GM19452 (cell line): ENCODE data around the gene ASIC4.

ENCODE experiments used
- ATAC-seq: cut with Tn5 transposase; IDR thresholded peaks from one replicate; pipeline ENCODE4 v1.9.1; 2021; ENCODE audit not compliant: unreplicated experiment

ASIC4 gene

GRCh38 chr2:219533930-219534661, 19.8 kb downstream of the ASIC4 start:
- no peak for ATAC-seq

DNA sequence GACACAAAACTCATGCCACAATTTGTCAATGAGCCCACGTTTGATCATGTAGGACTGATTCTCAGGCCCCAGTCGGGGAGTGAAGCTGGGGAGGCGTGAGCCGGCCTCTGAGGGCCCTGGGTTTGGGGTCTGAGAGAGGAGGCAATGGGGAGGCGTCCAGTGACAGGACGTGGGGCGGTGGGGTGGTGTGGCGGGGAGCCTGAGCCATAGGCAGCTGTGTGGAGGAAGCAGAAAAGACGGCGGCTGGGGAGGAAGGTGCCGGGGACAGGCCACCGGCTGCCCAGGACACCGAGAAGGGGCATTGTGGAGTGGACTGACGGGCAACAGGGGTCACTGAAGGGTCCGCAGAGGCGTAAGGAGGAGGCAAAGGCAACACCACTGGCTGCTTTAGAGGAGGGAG, 22.1 kb downstream of the ASIC4 start:
- ATAC-seq = no peak

DNA sequence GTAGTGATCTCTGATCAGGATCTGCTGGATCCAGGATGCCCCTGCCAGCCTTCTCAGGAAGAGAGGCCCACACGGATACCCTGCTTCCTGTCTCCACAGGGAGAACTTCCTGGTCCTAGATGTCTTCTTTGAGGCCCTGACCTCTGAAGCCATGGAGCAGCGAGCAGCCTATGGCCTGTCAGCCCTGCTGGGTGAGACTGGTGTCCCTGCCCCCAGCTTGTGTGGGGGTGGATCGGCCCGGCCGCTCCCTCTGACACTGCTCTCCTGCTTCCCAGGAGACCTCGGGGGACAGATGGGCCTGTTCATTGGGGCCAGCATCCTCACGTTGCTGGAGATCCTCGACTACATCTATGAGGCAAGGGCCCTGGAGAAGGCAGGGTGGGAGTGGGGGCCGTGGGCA, 22.7 kb downstream of the ASIC4 start:
- no peak for ATAC-seq

GRCh38 chr2:219537657-219538488, 23.6 kb downstream of the ASIC4 start:
- ATAC-seq = no peak

DNA sequence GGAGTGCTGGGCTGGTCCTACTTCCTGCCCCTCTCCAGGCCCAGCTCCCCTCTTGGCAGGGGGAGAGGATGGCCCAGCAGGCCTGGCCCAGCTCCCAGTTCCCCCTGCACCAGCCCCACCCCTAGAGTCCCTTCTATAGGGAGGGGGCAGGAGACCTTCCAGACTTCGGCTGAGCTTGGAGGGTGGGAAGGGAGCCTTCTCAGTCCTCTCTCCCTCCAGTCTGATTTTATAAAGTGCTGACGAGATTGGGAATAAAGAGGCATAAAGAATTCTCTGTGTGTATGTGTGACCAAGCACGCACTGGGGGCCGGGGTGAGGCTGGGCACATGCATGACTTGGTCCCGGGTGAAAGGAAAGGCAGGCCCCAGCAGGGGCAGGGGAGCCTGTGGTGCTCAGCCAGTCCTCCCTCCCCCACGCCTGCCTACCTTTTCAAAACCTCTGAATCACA, 24.2 kb downstream of the ASIC4 start:
- ATAC-seq = no peak

- no peak for ATAC-seq
Measured at GRCh38 chr2:219538956-219539788, 24.9 kb downstream of the ASIC4 start.

- no peak for ATAC-seq
Measured at GRCh38 chr2:219539926-219540678, 25.8 kb downstream of the ASIC4 start.

DNA sequence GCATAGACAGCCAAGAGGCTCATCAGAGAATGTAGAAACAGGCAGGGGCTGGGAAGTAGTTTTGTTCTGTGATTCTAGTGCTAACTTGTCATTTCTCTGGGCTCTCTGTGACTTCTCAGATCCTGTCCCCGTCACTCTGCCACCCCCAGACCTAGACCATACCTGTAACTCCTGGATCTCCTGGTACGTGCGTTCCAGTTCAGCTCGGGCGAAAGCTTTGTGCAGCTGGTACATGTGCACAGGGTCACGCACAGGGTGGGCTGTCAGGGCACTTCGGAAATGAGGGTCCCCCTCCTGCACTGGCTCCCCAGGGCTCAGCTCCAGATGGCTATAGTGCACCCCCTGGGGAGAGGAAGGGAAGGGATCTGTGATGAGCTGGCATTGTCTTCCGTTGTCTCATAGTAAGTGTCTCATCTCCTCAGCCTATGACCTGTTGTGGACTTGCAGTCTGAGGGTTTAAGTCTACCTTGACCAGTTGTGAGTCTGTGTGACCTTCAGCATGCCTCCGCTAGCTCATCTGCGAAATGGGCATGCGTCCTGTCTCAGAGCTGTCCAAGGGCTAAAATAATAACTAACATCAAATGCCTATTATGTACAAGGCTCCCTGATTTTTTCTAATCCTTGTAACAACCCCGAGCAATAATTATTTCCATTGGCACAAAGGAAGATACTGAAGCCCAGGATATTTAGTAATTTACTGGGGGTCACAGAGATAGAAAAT, 26.7 kb downstream of the ASIC4 start:
- ATAC-seq = no peak

DNA sequence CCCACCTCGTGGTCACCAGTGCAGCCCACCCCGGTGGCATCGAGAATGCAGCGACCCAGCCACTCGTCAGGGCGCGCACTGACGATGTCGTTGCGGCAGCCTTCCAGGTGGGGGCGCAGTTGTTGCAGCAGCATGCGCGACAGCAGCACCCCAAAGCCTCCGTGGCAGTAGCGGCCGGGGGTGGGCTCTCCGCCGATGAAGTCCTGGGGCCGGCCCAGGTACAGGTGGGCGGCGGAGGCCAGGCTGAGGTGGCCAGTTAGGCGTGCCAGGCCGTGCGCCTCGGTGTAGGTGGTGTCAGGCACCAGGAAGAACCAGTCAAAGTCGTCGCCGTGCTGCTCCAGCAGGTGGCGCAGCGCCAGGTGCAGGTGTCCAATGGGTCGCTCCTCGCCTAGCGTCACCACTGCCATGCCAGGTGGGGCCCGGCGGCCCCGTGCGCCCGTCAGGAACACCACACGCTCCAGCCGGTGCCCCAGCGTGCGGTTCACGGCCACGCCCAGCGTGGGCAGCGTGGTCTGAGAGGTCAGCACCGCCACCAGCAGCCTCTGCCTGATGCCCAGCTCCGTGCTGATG, 27.4 kb downstream of the ASIC4 start:
- peak; percentile 44 for ATAC-seq

DNA sequence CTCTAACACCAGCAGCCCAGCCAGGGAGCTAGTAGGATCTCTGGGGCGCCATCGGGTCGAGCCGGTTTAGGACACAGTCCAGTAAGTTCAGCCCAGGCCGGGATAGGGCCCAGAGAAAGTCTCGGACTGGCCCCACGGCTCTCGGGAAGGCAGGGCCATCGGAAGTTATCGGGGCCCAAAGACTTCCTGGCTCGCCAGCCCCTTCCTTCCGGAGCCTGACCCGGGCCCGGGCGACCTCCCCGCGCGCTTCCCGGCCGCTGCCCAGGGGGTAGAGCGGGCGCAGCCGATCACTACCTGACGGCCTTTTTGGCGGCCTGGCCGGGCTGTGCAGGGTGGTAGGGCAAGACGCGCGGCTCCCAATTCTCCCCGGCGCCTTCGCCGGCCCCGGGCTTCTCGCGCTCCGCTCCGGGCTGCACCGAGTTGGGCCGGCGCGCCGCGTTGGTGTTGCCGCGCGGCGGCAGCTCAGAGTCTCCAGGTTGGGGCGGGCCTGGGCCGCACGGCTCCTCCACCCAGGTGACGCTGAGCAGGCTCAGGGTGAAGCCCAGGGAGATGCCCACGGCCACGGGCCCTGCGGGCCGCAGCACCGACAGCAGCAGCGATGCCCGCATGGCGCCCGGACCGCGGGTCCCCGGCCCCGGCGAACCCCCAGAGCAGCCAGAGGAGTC, 28.8 kb downstream of the ASIC4 start:
- peak; percentile 41 for ATAC-seq

- peak; percentile 76 for ATAC-seq
Measured at GRCh38 chr2:219543596-219544358, 29.5 kb downstream of the ASIC4 start, which contains the start of the genes CHPF and TMEM198. TSS of gene CHPF (minus strand) at chr2:219543809. CDS start at chr2:219543538, 271 bp downstream. TSS of gene TMEM198 (plus strand) at chr2:219544028. CDS start at chr2:219544728, 700 bp downstream.

- no peak for ATAC-seq
Measured at GRCh38 chr2:219544567-219544966, 30.3 kb downstream of the ASIC4 start.

DNA sequence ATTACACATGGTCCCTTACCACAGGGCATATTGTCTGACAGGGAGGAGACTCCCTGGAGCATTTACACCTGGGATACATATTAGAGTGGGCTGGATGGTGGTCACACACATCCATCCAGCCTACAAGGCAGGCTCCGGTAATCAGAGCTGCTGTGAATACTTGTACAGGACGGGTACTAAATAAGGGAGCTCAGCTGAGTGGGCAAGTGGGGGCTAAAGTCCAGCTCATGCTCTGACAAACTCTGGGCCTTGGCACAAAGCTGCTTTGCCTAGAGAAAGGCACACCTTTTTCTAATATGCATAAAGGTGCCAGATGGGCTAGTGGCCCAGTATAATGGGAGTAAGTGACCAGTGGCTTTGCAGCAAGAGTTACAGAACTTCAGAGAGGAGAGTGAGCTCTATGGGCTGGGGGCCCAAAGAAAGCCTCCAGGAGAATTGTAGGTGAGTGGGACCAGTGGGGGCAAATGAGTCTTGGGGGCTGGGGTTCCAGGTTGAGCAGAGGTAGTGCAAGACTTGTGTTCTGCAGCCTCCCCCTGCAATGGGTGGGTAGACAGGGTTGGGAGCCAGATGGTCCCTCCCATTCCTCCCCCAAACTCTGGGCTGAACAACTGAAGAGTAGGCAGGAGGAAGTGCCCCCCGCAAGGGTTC, 31.1 kb downstream of the ASIC4 start:
- ATAC-seq = no peak

GRCh38 chr2:219545943-219546352, 31.7 kb downstream of the ASIC4 start:
- no peak for ATAC-seq

DNA sequence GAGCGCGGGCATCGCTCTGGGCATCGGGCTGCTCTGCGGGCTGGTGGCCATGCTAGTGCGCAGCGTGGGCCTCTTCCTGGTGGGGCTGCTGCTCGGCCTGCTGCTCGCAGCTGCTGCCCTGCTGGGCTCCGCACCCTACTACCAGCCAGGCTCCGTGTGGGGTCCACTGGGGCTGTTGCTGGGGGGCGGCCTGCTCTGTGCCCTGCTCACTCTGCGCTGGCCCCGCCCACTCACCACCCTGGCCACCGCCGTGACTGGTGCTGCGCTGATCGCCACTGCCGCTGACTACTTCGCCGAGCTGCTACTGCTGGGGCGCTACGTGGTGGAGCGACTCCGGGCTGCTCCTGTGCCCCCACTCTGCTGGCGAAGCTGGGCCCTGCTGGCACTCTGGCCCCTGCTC, 33.3 kb downstream of the ASIC4 start:
- no peak for ATAC-seq

- ATAC-seq = no peak
Measured at GRCh38 chr2:219548990-219549389, 34.7 kb downstream of the ASIC4 start.

DNA sequence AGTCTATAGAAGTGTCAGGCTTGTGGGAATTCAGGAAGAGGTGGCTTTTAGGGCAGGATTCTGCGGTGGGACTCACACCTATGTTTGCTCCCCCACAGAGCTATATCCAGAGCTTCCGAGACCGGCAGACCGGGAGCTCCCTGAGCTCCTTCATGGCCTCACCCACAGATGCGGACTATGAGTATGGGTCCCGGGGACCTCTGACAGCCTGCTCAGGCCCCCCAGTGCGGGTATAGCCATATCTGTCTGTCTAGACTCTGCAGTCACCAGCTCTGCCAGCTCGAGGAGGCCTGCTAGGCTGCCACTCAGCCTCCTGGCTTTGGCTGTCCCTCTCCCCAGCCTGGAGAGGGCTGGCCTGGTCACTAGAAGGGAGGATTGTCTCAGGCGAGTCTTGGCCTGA, 35.3 kb downstream of the ASIC4 start:
- ATAC-seq = no peak
